ENCODE data around the gene RPL27A. TPM values are rescaled to one million over a fixed set of nuclear protein-coding genes. Genes with fewer than 3 reads are reported as not detected.

The RPL27A gene
- total RNA-seq, 2 donors from 2014 or later: 577 to 727 TPM

DNA sequence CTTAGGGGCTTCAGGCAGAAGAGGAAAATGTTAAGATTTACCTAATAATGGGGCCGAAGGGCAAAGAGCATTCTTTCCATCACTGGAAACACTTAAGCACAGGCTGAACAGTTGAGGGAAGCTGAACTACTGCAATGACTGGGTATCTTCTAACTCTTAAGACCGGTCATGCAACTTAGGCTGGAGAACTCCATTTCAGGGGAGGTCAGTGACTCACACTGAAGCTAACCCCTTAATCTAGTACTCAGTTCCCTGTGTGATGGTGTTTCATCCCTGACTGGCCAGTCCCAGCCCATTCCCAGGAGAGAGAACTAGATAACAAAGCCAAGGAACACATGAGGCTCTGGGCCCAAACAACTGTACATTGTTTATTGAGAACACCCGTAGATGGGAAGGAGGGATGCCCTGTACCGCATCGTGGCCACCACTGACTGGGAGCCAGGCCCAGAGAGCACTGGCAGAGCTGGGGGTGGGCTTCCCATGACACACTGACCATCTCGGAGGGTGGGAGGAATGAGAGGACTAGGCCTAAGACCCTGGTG lies 10.5 kb downstream of the RPL27A start:
- no peak for DNase-seq
- no peak for ATAC-seq
- intact Hi-C loops (cut with DNase I): no loop called here

DNA sequence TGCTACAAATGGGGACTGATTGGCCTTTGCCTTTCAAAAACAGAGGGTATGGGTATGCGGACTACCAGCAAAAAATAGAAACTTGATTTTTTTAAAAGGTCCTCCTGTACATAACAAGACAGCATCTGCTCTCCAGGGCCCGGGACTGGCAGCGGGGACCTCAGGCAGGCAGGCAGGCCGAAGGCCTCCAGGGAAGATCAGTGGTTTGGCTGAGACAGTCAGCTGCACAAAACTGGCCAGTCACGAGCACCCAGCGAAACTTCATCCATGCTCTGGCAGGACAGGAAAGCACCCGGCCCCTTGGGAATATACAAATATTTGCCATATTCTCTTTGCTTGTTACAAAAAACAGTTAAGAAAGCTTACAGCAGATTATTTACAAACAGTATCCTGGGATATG lies 11.0 kb downstream of the RPL27A start:
- intact Hi-C loops (cut with DNase I): no loop called here
- no peak for ATAC-seq
- no peak for DNase-seq

DNA sequence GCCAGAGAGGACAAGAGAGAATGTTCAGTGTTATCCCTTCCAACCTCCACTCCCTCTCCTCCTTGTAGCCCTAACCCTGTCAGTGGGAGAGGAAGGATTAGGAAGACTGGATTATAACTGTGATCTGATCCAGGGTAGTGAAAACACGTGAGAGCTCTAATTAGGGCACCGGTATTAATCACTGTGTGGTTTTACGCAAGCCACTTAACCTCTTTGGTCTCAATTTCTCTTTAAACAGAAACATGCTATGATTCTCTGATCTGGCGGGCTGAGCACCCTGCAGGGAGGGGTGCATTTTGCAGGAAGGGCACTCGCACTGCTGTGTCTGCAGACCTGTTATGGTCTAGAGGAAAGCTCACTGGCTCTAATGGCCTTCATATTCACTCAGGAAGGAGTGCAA lies 11.5 kb downstream of the RPL27A start:
- ATAC-seq (no peak), DNase-seq (no peak)
- intact Hi-C loops (cut with DNase I): no loop called here

DNA sequence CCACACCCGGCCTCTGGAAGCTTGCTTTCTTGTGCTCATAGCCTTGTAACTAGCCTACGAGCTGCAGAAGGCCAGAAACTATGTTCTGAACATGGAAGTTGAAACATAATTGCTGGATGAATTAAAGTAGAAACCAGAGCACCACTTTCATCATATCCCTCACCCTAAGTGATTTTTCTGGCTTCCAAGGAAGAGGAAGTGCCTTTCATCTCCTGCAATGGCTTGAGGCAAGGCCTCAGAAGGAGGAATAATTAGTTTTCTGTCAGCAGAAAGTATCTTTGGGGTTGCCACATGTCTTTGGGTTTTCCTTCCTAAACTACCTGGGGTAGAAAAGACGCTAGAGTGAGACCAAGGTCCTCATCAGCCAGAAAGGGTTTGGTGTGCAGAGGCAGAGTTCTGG lies 14.5 kb downstream of the RPL27A start:
- intact Hi-C loops (cut with DNase I): no loop called here
- no peak for ATAC-seq
- no peak for DNase-seq

DNA sequence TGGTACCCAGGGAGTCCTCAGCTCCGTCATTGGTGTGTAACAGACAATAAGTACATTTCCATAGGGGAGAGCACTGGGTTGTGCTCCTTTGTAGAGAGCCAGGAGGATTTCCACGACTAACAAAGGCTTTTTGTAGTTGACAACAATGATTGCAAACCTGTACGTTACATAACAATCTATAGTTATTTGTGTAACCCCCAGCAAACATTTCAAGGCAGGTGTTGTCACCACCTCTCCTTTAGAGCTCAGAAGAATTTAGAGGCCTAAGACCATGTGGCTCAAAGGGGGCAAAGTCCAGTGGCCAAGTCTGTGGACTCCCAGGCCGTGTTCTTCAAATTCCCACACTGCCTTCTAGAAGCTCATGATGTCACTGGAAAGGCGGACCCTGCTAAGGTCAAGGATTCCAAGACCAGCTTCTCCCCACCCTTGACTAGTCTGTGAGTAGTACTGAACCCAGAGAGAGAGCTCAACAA lies 15.8 kb downstream of the RPL27A start:
- ATAC-seq: no peak
- no peak for DNase-seq
- intact Hi-C loops (cut with DNase I): no loop called here

DNA sequence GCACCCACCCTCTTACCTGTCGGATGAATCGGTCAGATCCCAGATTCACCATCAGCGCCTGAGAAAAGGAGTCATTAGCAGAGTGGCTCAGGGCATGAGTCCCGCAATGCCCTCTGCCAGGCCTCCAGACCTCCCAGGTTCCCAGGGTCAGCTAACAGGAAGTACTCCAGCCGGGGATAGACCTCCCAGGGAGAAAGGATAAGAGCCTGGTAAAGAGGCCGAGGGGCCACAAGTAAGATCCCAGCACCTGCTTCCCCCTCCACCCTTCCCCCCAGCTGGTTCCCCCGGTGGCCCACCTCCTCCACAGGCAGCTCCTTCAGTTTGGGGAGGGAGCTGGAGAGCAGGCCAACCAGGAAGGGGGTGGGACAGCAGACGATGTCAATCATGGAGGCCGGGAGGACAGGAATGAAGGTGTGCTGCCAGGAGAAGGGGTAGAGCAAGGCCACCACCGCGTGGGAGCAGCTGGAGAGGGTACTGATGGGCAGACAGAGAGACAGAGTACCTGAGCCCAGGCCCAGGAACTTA lies 16.4 kb downstream of the RPL27A start:
- DNase-seq (no peak), ATAC-seq (no peak)
- intact Hi-C loops (cut with DNase I): no loop called here

DNA sequence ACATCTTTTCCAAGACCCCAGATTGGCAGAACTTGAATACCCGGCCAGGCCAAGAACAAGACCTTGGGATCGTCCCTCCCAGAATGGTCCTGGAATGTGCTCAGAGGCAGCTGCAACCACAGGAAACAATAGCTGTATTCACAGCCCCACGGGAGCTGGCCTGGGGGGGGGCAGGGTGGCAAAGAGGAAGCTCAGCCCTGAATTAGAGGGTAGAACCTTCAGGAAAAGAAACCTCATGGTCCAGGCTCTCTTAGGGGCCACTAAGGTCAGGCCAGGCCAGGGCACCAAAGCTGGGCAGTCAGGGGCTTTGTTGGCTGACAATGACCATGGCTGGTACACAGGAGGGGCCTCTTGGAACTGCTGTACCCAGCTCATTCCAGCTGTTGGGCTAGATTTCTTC lies 17.3 kb downstream of the RPL27A start:
- intact Hi-C loops (cut with DNase I): loop anchor here in 1 of 2 donors (5.0 kb wide), 1 partner anchor 107 kb away; no protein-coding TSS in a partner anchor
- no peak for DNase-seq
- peak in 1 of 2 donors; percentile 48 for ATAC-seq

DNA sequence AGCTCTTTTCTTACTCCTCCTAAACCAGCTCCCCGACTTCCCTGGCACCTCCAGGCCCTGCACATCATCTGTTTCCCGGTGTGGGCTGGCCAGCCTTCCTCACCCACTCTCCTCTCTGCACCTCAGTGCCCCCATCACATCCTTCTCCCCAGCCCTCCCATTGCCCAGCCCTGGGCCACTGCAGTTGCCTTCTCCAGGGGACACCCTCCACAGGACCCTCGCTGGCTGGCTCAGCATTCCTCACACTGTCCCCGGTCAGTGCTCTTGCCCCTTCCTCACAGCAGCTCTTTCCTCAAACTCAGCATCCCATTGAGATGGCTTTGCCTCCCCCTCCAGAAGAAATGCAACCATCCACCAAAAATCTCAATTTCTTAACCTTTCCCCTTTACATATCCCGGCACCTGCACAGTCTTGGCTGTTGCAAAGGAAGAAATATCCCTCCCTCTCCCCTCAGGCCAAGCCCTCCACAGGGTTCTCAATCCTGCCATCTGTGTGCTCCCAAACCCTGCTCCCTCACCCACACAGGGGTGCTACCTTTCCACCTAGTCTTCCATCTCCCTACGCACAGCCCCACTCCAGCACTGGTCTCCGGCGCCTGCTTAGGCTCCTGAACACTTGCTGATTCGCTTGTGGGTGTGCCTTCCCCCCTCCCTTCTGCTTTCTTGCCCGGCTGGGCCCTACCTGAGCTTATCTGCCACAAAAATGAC lies 19.5 kb downstream of the RPL27A start:
- intact Hi-C loops (cut with DNase I): loop anchor here in 1 of 2 donors (5.0 kb wide), 1 partner anchor 105 kb away; no protein-coding TSS in a partner anchor
- no peak for DNase-seq
- no peak for ATAC-seq

DNA sequence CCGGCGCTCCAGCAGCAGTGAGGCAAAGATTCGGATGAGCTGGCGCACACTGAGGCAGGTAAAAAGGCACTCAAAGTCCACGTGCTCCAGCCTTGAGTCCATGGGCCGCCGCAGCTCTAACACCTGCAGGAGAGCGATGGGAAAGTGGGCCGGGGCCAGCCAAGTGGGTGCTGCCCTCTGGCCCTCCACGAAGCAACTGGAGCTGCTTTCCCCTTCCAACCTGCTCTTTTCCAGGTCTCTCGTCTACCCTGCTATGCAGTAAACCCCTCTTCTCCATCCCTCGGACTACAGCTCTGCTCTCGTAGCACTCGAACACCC lies 20.0 kb downstream of the RPL27A start:
- intact Hi-C loops (cut with DNase I): loop anchor here in 1 of 2 donors (5.0 kb wide), 1 partner anchor 105 kb away; no protein-coding TSS in a partner anchor
- DNase-seq (no peak), ATAC-seq (no peak)

DNA sequence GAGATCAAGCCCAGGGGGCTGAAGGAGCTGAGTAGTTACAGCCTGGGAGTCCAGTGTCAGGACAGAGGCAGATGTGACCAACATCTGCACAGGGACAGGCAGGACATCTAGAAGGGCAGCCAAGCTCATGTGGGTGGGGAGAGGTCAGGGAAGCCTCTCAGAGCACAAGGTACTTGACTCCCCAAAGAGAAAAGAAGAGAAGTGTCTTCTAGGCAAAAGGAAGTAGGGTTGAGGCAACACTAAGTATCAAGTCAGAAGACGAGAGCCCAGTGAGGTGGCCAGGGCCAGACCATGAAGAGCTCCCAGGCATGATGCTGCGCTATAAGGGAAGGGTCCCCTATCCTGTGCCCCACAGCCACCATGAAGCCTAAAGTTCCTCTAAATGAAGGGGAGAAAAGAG lies 21.5 kb downstream of the RPL27A start:
- ATAC-seq (no peak), DNase-seq (no peak)
- intact Hi-C loops (cut with DNase I): loop anchor here in 1 of 2 donors (5.0 kb wide), 1 partner anchor 103 kb away; no protein-coding TSS in a partner anchor

DNA sequence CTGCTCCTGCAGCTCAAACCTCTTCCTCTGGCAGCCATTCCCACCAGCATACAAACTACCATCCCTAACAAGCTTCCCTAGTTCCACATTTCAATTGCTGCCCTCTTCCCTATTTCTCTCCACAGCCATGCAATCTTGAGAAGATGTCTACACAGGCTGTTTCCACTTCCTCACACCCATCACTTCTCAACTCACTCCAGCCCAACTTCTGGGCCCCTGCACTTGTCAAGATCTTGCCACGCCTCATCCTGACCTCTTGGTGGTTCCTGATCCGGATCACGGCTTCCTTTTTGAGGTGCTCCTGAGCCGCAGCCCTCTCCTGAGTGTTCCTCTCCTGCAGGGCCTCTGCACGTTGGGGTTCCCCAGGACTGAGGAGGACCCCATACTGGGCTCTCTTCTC lies 22.6 kb downstream of the RPL27A start:
- no peak for DNase-seq
- ATAC-seq: no peak
- intact Hi-C loops (cut with DNase I): no loop called here

DNA sequence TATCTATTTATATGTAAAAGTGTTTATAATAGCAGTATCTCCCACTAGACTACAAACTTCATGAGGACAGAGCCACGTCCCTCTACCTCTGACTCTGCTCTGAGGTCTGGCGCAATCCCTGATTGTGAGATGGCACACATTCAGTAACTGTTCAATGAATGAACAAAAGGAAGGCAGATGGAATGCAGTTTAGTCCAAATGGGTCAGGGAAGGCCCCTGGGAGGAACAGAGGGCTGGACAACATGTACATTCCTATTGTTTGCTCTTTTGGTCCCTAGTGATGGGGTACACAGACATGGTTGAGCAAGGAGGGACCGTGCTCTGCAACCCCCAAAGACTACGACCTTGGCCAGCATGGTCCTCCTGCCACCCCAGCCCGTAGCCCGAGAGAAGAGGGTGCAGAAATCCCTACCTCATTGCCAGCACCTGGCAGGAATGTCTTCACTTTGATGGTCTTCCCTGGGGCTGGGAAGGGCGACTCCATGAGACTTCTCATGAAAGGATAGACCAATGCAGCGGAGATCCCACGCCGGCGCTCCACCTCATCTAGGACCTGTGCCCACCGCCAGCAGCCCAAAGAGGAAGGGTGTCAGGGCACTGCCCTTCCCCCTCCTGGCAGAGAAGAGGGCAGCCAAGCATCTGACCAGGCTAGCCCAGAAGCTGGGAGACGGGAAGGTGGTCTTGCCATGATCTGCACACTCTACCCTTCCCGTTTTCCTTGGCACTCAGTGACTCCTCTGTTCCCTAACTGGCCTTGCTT lies 24.3 kb downstream of the RPL27A start:
- intact Hi-C loops (cut with DNase I): no loop called here
- no peak for ATAC-seq

DNA sequence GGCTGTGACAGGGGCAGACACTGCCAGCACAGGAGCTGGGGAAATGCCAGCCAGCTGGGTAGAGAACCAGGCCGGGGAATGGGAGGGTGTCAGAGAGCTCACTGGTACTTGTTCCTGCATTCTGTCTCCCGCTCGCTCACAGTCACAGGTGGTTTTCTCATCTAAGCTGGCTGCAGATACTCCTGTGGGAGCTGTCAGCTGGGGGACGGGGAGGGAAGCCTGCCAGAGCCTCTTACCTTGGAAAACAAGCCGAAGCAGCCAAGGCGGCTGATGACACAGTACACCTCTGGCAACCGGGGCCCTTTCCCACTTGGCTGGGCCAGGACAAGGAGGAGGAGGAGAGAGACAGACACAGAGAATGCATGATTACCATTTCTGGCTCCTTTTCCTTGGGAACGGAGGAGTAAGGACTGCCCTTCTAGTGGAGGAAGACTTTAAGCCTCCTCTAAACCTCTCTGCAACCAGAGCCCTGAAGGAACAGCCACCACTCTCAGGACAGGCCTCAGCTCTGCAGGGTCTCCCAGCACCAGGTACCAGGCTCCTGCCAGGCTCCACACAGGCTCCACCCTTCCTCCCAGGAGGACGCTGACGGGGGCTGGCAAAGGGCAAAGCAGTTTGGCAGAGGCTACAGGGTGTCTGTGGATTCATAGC lies 25.1 kb downstream of the RPL27A start:
- ATAC-seq (peak; percentile 16 to 74), DNase-seq (peak; percentile 71)
- intact Hi-C loops (cut with DNase I): no loop called here

More for the DNA sequence above, 24.3 kb downstream of the RPL27A start:
- no peak for DNase-seq

DNA sequence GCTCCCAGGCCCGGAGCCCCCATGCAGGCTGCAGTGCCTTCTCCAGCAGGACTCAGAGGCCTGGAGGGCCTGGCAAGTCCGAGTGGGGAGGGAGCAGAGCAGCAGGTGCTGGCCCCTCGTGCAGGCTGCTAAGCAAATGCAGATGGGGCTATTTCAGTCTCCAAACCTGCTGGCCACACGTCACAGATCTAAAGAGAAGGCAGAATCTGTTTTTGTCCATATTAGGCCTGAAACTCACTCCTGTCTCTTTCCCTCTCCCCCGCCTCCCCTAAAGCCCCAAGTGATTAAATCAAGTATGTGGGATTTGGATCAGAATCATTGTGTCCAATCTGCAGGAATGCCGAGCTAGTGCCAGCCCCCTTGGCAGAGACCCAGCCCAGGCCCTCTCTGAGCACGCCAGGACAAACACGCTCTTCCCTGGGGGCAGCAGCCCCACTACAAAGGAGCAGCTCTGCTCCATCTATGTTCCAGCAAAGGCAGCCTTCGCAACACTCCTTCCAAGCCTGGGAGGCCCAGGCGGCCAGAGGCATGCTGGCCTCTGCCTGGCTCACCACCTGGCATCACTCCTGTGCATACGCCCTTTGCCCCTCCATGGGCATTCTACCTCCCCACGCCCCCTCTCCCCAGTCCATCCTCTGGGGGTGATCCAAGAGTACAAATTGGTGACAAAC lies 26.5 kb downstream of the RPL27A start:
- DNase-seq (peak; percentile 88), ATAC-seq (peak; percentile 80 to 89)
- intact Hi-C loops (cut with DNase I): no loop called here

DNA sequence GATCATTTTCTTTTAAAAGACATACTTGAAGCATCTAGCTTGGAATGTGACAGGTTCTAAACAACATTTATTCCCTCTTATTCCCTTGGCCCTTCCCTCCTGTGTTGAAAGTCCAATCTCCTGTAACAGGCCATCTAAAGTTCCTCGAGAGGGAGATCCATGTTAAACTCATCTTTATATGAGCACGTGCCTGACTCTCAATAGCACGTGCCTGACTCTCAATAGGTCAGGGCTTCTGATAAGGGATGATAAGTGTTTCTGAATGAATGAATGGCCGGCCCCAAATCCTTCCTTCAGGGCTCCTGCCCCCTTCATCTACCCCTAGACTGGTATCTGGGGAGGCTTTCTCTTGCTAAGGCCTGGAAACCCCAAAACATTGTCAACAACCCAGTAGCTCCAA lies 27.2 kb downstream of the RPL27A start:
- intact Hi-C loops (cut with DNase I): no loop called here
- no peak for ATAC-seq
- no peak for DNase-seq

DNA sequence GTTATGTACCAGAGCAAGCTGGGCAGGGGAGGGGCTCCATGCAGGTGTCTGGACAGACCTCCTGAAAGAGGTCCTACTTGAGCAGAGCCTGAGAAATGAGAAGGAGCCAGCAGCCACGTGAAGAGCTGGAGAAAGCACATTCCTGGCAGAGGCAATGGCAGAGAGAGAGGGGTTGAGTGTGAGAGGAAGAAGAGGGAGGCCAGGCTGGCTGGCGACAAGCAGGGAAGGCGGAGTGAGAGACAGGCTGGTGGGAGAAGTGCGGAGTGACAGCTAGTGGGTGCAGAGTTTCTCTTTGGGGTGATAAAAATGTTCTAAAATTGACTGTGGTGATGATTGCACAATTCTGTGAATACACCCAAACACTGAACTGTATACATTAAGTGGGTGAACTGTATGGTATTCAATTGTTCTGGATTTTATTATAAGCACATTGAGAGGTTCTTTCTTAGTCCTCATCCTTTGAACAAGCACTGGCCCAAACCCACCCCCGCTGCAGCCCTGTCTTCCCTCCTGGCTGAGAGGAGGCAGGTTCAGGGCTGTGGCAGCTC lies 29.4 kb downstream of the RPL27A start:
- intact Hi-C loops (cut with DNase I): no loop called here
- ATAC-seq: no peak

DNA sequence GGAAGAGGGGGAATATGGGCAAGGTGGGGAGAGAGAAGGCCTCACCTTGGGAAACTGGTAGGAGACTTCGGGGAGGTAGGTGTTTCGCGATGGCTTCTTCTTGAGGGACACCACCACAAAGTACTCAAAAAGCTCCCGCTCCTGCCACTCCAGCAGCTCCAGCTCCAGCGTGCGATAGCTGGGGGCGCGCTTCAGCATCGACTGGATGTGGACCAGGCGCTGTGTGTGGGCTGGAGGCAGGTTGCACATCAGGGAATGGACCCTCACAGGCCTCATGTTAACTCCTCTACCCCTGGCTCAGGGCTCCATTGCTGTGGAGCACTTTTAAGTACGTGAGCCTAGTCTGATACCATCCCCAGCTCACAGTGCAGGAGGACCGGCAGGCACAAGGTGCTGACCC lies 29.9 kb downstream of the RPL27A start:
- intact Hi-C loops (cut with DNase I): no loop called here
- DNase-seq (no peak), ATAC-seq (no peak)

More for the DNA sequence above, 29.4 kb downstream of the RPL27A start:
- no peak for DNase-seq

DNA sequence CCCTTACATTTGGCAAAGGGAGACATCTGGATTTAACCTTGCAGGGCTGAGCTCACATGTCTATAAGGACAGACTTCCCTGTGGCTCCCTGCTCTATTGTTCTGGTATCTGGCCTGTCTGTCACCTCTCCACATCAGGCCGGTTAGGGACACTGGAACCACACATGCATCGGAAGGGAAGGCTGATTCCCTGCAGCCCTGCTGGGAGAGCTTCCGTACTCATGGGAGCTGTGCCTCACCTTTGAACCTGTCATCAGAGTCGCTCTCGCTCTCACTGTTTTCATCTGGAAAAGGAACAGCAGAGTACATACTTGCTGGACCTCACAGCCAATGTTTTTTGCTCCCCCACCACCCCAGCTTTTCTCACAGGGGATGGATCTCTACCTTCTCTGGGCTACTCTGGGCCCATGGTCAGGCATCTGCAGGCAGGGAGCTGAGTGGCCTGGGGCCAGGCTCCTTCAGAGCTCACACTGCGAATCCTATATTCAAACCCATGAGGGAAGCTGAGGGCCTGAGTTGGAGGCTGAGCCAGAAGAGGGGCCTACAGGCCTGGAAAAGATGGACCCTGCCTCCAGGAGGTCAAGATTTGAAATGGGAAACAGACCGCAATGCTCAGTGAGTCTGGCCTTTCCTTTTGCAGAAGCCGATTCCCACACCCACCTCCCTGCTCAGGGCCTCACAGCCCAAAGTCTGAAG lies 31.3 kb downstream of the RPL27A start:
- intact Hi-C loops (cut with DNase I): no loop called here
- ATAC-seq: no peak
- DNase-seq: no peak

Data from left cardiac atrium (tissue), 4 donors.